HepG2 (cell line): ENCODE results near the gene MPHOSPH8. TPM values are rescaled to one million over a fixed set of nuclear protein-coding genes. Genes with fewer than 3 reads are reported as not detected.

Experiments
- AGO2 ChIP-seq: fragments of 200-400 bp; formaldehyde crosslinking; optimal IDR thresholded peaks from 2 replicates; pipeline ENCODE3; 2017; ENCODE audit warnings: mild to moderate bottlenecking, low read depth, low read length, moderate library complexity
- IRF2 ChIP-seq: IDR thresholded peaks from 2 replicates; pipeline ENCODE4 v1.6.1; 2018; ENCODE audit warnings: missing genetic modification reagents, missing compliant biosample characterization
- STAT5B ChIP-seq: sonication (generic); formaldehyde crosslinking; IDR thresholded peaks from 2 replicates; pipeline ENCODE4 v1.4.0; 2020; ENCODE audit warnings: missing genetic modification reagents
- TP53 ChIP-seq: sonication (generic); formaldehyde crosslinking; conservative IDR thresholded peaks from 2 replicates; pipeline ENCODE4 v1.4.0; 2020; ENCODE audit warnings: missing genetic modification reagents
- ZBTB3 ChIP-seq: sonication (generic); formaldehyde crosslinking; IDR thresholded peaks from 2 replicates; pipeline ENCODE4 v1.4.0; 2020; ENCODE audit warnings: low read depth, mild to moderate bottlenecking, moderate library complexity, missing genetic modification reagents, borderline replicate concordance
- ZNF616 ChIP-seq: sonication (generic); formaldehyde crosslinking; IDR thresholded peaks from 2 replicates; pipeline ENCODE4 v1.5.0; 2020; ENCODE audit warnings: low read depth, mild to moderate bottlenecking, missing genetic modification reagents
- ZNF724P ChIP-seq: sonication (generic); formaldehyde crosslinking; IDR thresholded peaks from 2 replicates; pipeline ENCODE4 v1.8.0; 2022; ENCODE audit warnings: missing genetic modification reagents, borderline replicate concordance
- ZSCAN21 ChIP-seq: sonication (generic); formaldehyde crosslinking; IDR thresholded peaks from 2 replicates; pipeline ENCODE4 v1.8.0; 2022; ENCODE audit warnings: mild to moderate bottlenecking, missing genetic modification reagents, moderate library complexity, borderline replicate concordance
- polyA plus RNA-seq, 8 experiments: library from polyadenylated mRNA; depleted of rRNA in 3 of 8; stranded (reverse) in 7 of 8; unstranded in 1 of 8; fragments of >200 nt; fragmentation: Illumina TruSeq in 4 of 8; extraction: Trizol in 4 of 8; gene quantifications; 2 replicates each; pipeline versions ENCODE4 v1.2.1 to v1.2.3, GENCODE V29; 2011 to 2016; ENCODE audit warnings: low read depth in 4 of 8, missing spikeins in 1 of 8, mixed read lengths in 1 of 8; ENCODE audit not compliant: insufficient read depth in 1 of 8
- total RNA-seq, 5 experiments: library from RNA; depleted of rRNA; stranded (reverse); fragments of >200 nt; fragmentation: Illumina TruSeq; extraction: Trizol; gene quantifications; 2 replicates each; pipeline ENCODE4 v1.2.3, GENCODE V29; 2016; ENCODE audit warnings: low read depth in 1 of 5
- TF ChIP-seq, protein P1 (sequence below): sonication (generic); formaldehyde crosslinking; IDR thresholded peaks from 2 replicates; pipeline ENCODE4 v1.4.0; 2020; ENCODE audit warnings: missing genetic modification reagents

Gene MPHOSPH8
- total and polyA plus RNA-seq, 2 of the 13 experiments (the other 11 are each of a cell fraction or from before 2014, with no cell fraction given), result 17.3 to 20.9 TPM

DNA sequence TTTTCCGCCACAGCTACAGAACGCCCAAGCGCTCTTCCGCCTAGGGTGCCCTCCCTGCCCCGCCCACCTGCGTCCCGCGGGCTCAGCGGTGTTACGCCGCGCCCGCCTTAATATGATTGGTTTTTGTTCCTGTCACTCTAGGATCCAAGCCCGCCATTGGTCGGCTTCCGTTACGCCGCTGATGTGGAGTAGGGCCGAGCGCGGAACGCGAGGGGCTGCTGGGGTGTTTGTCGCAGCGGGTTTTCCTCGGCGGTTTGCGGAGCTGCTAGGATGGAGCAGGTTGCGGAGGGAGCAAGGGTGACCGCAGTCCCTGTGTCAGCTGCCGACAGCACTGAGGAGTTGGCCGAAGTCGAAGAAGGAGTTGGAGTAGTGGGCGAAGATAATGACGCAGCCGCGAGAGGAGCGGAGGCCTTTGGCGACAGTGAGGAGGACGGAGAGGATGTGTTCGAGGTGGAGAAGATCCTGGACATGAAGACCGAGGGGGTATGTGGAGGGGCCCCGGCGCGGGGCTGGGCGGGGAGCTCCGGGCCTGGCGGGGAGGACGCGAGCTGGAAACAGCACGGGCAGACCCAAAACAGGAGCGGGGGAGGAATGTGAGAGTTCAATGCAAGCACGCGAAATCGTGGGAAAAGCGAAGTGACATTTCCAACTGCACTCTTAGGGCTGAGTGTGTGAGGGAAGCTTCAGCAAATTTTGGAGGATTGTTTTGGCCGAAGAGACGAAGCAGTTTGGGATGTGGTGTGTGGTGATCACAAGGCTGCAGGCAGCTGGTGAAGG, at the start of gene MPHOSPH8 (continued):
- TF ChIP-seq, protein P1, sequence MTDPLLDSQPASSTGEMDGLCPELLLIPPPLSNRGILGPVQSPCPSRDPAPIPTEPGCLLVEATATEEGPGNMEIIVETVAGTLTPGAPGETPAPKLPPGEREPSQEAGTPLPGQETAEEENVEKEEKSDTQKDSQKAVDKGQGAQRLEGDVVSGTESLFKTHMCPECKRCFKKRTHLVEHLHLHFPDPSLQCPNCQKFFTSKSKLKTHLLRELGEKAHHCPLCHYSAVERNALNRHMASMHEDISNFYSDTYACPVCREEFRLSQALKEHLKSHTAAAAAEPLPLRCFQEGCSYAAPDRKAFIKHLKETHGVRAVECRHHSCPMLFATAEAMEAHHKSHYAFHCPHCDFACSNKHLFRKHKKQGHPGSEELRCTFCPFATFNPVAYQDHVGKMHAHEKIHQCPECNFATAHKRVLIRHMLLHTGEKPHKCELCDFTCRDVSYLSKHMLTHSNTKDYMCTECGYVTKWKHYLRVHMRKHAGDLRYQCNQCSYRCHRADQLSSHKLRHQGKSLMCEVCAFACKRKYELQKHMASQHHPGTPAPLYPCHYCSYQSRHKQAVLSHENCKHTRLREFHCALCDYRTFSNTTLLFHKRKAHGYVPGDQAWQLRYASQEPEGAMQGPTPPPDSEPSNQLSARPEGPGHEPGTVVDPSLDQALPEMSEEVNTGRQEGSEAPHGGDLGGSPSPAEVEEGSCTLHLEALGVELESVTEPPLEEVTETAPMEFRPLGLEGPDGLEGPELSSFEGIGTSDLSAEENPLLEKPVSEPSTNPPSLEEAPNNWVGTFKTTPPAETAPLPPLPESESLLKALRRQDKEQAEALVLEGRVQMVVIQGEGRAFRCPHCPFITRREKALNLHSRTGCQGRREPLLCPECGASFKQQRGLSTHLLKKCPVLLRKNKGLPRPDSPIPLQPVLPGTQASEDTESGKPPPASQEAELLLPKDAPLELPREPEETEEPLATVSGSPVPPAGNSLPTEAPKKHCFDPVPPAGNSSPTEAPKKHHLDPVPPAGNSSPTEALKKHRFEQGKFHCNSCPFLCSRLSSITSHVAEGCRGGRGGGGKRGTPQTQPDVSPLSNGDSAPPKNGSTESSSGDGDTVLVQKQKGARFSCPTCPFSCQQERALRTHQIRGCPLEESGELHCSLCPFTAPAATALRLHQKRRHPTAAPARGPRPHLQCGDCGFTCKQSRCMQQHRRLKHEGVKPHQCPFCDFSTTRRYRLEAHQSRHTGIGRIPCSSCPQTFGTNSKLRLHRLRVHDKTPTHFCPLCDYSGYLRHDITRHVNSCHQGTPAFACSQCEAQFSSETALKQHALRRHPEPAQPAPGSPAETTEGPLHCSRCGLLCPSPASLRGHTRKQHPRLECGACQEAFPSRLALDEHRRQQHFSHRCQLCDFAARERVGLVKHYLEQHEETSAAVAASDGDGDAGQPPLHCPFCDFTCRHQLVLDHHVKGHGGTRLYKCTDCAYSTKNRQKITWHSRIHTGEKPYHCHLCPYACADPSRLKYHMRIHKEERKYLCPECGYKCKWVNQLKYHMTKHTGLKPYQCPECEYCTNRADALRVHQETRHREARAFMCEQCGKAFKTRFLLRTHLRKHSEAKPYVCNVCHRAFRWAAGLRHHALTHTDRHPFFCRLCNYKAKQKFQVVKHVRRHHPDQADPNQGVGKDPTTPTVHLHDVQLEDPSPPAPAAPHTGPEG (CRISPR knock-in tag), result no peak
- TF ChIP-seq ZNF724P (CRISPR knock-in tag) (no peak), TP53 (CRISPR knock-in tag) (no peak), STAT5B (no peak), ZBTB3 (CRISPR knock-in tag) (no peak), AGO2 (peak; percentile 98), ZNF616 (CRISPR knock-in tag) (no peak), IRF2 (CRISPR knock-in tag) (no peak), ZSCAN21 (peak; percentile 79; the same call in 1 of the 2 replicates)
